GM12865 (cell line): ENCODE results near the gene METTL26.

ENCODE experiments used
- DNase-seq: peaks from one replicate; pipeline ENCODE4 v3.0.0; 2010; ENCODE audit warnings: low read depth
- H3K4me3 ChIP-seq: 2 replicates; pipeline ENCODE4 v1.5.1; 2011; ENCODE audit warnings: mild to moderate bottlenecking, low read depth, low read length, control low read depth
- CTCF ChIP-seq: IDR thresholded peaks from 2 replicates; pipeline ENCODE4 v1.5.1; 2011; ENCODE audit warnings: low read length, control low read depth, low read depth, inconsistent platforms; ENCODE audit not compliant: insufficient read depth; ENCODE audit errors: missing control alignments

The METTL26 gene

GRCh38 chr16:596736-597060 is 39.4 kb downstream of the METTL26 start:
- no peak for TF ChIP-seq CTCF
- no peak for DNase-seq
- no peak overlapping the region for H3K4me3 ChIP-seq

GRCh38 chr16:595942-596735 is 40.0 kb downstream of the METTL26 start:
- no peak overlapping the region for H3K4me3 ChIP-seq
- DNase-seq: no peak
- TF ChIP-seq CTCF: no peak

GRCh38 chr16:595094-595528 is 41.0 kb downstream of the METTL26 start:
- no peak for DNase-seq
- H3K4me3 ChIP-seq: no peak overlapping the region
- no peak for TF ChIP-seq CTCF

- TF ChIP-seq CTCF: no peak
- no peak for DNase-seq
- no peak overlapping the region for H3K4me3 ChIP-seq
These were observed 42.3 kb downstream of the METTL26 start for GRCh38 chr16:593807-594206.

- TF ChIP-seq CTCF: no peak
- no peak overlapping the region for H3K4me3 ChIP-seq
- DNase-seq: no peak
These were observed 42.7 kb downstream of the METTL26 start for GRCh38 chr16:593406-593805.

- H3K4me3 ChIP-seq: no peak overlapping the region
- no peak for TF ChIP-seq CTCF
- DNase-seq: no peak
These were observed 43.4 kb downstream of the METTL26 start for GRCh38 chr16:592518-593306.
